Esophagus squamous epithelium (tissue), 4 donors: Measurements from ENCODE around the gene VEZF1.

Experiments used
- POLR2A ChIP-seq, 4 donors: fragments of 450-650 bp; IDR thresholded peaks; one replicate each; pipeline ENCODE4 v1.6.1; 2017; ENCODE audit warnings: antibody characterized with exemption in 4 of 4, mild to moderate bottlenecking in 4 of 4, moderate library complexity in 3 of 4
- TF ChIP-seq, protein P1 (sequence below), 6 experiments: fragments of 450-650 bp in 4 of 6; fragments of 200-600 bp in 2 of 6; sonication (generic) in 2 of 6; IDR thresholded peaks; one replicate each; pipeline ENCODE4 v1.5.1; 2016 to 2019; ENCODE audit warnings: antibody characterized with exemption in 6 of 6, mild to moderate bottlenecking in 4 of 6, moderate library complexity in 4 of 6

GRCh38 chr17:58001461-58002124, 13.5 kb upstream of the VEZF1 start:
- TF ChIP-seq, protein P1, sequence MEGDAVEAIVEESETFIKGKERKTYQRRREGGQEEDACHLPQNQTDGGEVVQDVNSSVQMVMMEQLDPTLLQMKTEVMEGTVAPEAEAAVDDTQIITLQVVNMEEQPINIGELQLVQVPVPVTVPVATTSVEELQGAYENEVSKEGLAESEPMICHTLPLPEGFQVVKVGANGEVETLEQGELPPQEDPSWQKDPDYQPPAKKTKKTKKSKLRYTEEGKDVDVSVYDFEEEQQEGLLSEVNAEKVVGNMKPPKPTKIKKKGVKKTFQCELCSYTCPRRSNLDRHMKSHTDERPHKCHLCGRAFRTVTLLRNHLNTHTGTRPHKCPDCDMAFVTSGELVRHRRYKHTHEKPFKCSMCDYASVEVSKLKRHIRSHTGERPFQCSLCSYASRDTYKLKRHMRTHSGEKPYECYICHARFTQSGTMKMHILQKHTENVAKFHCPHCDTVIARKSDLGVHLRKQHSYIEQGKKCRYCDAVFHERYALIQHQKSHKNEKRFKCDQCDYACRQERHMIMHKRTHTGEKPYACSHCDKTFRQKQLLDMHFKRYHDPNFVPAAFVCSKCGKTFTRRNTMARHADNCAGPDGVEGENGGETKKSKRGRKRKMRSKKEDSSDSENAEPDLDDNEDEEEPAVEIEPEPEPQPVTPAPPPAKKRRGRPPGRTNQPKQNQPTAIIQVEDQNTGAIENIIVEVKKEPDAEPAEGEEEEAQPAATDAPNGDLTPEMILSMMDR (IDR thresholded peaks at IDR 0.05), result no peak
- TF ChIP-seq POLR2A (IDR thresholded peaks at IDR 0.05), result no peak
